GM18499 (cell line): Measurements from ENCODE around the gene DMD.

ENCODE experiments used
- ATAC-seq: cut with Tn5 transposase; IDR thresholded peaks from one replicate; pipeline ENCODE4 v1.9.1; 2021; ENCODE audit warnings: moderate number of reproducible peaks; ENCODE audit not compliant: insufficient read depth, unreplicated experiment

DMD gene

DNA sequence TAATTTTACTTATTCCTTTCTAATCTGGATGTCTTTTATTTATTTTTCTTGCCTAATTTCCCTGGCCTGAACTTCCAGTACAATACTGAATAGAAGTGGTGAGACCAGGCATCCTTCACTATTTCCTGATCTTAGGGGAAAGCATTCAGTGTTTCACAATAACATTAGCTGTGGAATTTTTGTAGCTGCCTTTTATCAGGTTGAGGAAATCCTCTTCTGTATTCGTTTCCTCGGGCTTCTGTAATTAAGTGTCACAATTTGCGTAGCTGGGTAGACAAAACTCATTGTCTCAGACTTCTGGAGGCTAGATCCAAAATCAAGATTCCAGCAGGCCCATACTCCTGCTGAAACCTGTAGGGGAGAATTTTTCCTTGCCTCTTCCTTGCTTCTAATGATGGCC, 1541.1 kb downstream of the DMD start:
- no peak for ATAC-seq

DNA sequence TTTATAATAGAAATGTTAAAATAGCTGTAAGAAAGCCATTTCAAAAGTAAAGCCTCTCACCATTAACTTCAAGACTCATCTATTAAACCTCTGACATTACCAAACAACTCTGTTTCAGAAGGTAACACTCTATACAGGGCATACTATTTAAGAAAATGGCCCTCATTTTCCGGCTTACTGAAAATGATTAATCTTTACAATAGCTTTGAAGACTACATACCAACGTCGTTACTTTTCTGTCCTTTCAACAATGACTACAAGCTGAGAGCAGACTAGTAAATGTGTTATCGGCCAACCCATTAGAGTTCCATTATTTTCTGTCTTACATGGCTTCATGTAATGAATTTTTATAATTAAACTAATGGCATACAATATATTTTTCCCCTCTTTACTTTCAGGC, 1545.9 kb downstream of the DMD start:
- no peak for ATAC-seq

DNA sequence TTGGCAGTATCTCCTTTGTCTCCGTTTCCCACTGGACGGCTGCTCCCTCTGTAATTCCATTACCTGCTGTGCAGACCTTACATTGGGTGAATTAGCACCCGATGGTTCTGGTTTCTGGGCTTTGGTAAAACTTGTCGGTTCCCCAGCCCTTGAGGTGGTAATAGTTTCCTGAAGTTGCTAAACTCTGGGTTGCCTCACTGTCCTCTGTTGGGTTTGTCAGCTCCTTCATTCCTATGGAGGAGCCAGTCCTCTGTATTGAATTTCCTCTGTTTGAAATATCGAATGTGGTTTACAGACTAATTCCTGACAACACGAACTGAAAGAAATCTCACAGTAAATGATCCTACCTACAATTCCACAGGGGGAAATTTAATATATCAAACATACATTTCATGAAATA, 1548.2 kb downstream of the DMD start:
- ATAC-seq: no peak

- ATAC-seq: no peak
Observed at GRCh38 chrX:31661280-31661810, 1550.0 kb downstream of the DMD start.

DNA sequence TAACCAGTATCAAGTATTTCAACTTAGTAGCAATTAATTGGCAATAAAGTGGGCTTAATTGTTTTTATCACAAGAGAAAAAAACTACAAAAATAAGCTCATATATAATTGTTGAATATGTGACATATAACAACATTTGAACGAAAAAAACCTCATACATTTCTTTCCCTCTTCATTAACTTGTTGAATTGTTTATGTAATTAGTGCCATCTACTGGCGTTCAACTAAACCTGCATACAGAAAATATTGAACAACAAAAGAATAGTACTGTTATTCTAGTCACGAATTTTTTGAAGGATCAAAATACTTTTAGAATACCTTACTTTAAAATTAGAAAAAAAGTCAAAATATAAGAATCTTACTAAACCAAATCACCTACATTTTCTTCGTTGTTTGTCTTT, 1553.0 kb downstream of the DMD start:
- peak; percentile 79 for ATAC-seq

DNA sequence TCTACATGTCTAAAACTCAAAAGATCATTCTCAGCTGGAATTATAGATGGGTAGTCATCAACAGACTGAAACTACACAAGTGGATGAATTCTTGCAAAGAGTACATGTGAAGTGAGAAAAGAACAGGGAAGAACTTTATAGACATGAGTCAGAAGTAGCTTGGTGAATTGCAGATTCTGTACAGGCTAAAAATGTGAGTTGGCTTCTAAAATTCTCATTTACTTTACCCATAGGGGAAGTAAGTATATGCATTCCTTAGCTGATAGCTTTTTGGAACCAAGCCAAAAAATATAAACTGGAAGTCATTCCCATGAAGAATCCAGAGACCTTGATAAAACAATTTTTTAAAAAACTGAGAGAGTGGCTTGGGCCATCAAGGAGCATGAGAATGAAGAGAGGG, 1555.3 kb downstream of the DMD start:
- no peak for ATAC-seq

DNA sequence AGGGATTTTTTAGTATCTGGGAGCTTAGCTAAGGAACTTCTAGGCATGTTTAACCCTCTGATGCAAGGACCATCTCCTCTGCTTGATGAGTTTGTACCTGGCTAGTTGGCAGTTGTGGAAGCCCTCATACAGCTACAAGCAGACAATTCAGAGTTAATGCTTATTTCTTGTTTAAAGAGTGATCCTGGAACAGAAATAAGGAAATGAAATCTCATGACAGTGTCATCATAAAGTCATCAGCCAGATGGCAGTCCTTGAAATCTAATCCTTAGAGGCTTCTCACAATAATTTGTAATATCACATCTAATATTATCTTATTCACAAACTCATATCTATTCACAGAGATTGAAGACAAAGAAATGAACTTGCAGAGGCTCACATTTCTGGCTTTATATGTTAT, 1557.9 kb downstream of the DMD start:
- ATAC-seq: no peak

DNA sequence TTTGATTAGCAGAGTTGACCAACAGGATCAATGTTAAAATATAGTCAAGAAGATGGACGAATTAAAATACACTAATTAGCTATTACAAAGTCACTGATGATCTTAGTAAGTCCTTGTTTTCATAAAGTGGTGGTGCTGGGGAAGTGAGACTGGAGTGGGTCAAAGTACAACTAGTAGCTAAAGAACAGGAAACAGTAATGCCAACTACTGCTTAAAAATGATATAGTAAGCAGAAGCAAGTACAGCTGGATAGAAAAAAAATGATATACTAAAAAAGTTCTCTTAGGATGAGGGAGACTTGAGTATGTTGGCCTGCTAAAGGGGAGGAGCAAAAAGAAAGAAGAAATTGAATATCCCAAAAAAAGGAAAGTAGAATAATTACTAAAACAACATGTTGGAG, 1558.7 kb downstream of the DMD start:
- ATAC-seq: no peak

- ATAC-seq: no peak
Observed at GRCh38 chrX:31649201-31649600, 1562.1 kb downstream of the DMD start.

GRCh38 chrX:31633349-31633748, 1578.0 kb downstream of the DMD start:
- ATAC-seq: no peak

GRCh38 chrX:31629195-31629594, 1582.2 kb downstream of the DMD start:
- no peak for ATAC-seq

DNA sequence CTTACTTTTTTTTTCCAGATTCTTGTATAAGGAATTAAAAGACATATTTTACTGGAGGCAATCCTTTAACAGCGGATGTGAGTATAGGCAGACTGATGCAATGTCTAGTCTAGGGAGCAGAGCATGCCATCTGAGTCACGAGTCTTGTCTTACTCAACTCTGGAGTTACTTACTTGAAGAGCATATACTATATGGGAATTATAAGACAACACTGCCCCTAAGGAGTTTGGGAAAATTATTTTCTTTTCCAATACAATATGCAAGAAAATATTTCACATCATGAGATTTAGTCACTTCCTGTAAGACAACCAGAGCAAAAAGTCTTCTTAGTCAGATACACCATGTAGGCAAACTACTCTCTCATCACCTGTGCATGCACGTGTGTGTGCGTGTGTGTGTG, 1602.2 kb downstream of the DMD start:
- no peak for ATAC-seq

DNA sequence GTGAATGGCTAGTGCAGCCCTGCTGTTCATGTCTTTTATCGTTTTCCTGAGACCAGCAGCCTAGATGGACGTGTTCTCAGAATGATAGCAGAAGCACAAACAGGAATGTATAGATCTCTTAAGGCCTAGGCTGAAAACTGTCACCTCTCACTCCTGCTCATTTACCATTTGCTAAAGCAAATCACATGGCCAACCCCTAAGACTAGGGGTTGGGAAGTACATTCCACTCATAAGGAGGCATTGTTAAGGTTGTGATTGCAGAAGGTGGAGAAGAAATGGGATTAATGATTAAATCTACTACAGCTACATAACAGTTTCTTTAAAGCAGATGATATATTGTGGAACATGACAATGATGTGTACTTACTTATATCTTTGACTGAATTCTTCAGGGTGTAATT, 1602.7 kb downstream of the DMD start:
- no peak for ATAC-seq

DNA sequence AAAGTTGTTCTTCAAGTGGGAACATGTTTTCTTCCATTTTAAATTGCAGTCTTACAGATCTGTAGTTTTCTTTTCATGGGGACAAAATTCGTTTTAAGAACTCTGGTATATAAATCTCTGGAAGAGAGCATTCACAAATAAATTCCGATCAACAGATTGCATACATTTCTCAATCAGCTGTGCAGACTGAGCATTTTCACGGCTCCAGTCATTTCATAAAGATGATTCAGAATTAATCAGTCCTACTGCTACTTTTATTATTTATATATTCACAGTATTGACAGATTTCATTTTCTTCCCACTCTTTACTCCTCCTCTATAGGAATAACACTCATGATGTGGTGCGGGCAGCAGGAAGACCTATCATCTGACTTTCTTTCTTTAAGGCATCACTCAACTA, 1604.6 kb downstream of the DMD start:
- ATAC-seq: no peak

DNA sequence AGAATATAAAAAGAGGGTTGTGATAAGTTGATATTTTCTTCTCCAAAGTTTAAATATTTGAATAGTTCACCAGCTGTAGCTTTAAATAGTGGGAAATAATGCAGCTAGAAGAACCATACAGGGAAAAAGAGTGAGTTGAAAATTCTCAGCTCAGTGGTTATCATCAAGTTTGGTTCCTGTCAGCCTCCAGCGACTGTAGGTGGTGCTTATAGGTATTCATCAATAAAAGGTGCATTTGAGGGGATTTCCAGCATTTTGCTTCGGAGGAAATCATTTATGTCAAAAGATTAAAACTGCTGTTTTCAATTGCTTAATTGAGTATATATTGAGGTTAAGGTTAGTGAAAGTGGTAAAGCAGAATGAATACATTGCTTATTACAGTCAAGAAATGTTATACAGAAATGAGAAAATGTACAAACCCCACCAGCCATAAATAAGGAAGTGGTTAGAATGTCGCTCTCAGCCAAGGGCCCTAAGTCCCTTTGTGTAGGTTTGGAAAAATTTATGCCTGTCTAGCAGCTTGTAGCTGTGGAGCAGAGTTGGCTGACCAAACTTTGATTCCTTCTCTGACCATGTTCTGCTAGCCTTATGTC, 1606.6 kb downstream of the DMD start:
- peak; percentile 74 for ATAC-seq

- no peak for ATAC-seq
Observed at GRCh38 chrX:31603411-31604120, 1607.8 kb downstream of the DMD start.

DNA sequence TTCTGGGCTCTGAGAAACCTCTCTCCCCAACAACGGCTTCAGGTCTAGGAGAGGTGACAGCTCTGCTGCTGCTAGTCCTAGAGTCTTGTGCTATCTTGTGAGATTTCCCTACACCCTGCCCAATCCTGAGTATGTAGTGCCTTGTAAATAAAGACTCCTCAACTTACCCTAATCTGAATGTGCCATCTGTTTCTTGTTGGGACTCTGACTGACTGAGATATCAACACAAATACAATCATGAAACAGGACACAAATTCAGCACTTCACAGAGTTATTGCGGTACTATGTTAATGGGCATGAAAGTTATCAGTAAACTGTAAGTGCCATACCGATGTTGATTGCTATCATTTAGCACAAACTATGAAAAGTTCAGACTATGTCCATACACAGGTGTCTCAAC, 1610.5 kb downstream of the DMD start:
- ATAC-seq: no peak

DNA sequence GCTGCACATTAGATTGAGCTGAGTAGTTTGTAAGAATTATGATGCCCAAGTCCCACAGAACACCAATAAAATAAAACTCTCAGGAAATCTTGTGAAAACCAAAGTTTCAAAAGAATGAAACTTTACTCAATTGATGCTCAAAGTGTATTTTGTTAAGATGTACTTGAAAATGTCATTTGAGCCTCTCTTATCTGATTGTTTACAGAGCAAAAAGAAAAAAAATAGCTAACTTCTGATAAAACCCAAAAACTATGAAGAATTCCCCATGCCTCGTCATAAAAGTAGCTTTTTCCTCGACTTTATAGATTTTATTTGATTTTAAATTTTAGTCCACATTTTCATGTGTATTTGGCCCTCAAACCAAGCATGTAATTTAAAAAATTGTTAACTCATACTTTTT, 1618.0 kb downstream of the DMD start:
- ATAC-seq: no peak

DNA sequence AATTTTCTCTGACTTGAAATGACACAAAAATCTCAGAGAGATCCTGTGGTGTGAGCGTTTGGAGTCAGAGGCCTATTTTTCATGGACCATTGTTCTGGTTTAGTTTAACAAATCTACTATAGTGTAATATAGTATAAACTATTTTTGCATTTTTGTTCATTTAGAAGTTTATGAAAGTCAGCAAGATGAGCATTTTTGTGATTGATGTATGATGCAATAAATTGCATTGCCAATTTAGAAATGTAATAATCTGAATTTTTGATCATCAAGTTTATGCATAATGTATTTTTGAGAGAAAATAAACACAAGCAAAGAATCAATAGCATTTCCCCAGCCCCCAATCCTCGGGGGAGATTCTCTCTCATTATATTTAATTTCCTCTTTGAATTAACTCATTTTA, 1620.0 kb downstream of the DMD start:
- no peak for ATAC-seq

GRCh38 chrX:31590581-31591114, 1620.7 kb downstream of the DMD start:
- ATAC-seq: no peak

GRCh38 chrX:31589503-31589902, 1621.8 kb downstream of the DMD start:
- ATAC-seq: no peak

- ATAC-seq: no peak
Observed at GRCh38 chrX:31588355-31588754, 1623.0 kb downstream of the DMD start.
